Forelimb muscle (tissue), 1 donor: ENCODE measurements around the gene LCE1C. TPM values are rescaled to one million over a fixed set of nuclear protein-coding genes. Genes with fewer than 3 reads are reported as not detected.

Experiments used
- DNase-seq: peaks from one replicate; pipeline ENCODE4 v3.0.0-alpha.2; 2013; ENCODE audit warnings: low read depth
- polyA plus RNA-seq: library from polyadenylated mRNA; unstranded; fragments of 120-200 nt; gene quantifications from one replicate; pipeline ENCODE4 v1.2.1, GENCODE V29; 2013; ENCODE audit not compliant: insufficient read length

LCE1C gene
- polyA plus RNA-seq, 1 donor, result not detected

GRCh38 chr1:152759453-152760173 is 46.8 kb downstream of the LCE1C start:
- no peak for DNase-seq

- no peak for DNase-seq
These were observed 47.8 kb downstream of the LCE1C start for GRCh38 chr1:152758636-152759035.

- no peak for DNase-seq
These were observed 48.7 kb downstream of the LCE1C start, which contains the start of gene KPRP for GRCh38 chr1:152757747-152758146. KPRP (plus strand) TSS chr1:152758025; CDS start chr1:152759589, 1,564 bp downstream.

GRCh38 chr1:152756872-152757271 is 49.6 kb downstream of the LCE1C start:
- no peak for DNase-seq

Other genes starting within 250 kb of the LCE1C start
- not detected for gene LCE3E, start 239.9 kb downstream of the LCE1C start, polyA plus RNA-seq
- gene LCE3D, start 226.1 kb downstream of the LCE1C start, polyA plus RNA-seq, result not detected
- not detected for gene LCE3C, start 206.4 kb downstream of the LCE1C start, polyA plus RNA-seq
- not detected for gene LCE3B, start 192.8 kb downstream of the LCE1C start, polyA plus RNA-seq
- gene LCE3A, start 183.5 kb downstream of the LCE1C start, polyA plus RNA-seq, result not detected
- not detected for gene LCE2D, start 143.3 kb downstream of the LCE1C start, polyA plus RNA-seq
- gene LCE2C, start 131.4 kb downstream of the LCE1C start, polyA plus RNA-seq, result not detected
- gene LCE2B, start 120.5 kb downstream of the LCE1C start, polyA plus RNA-seq, result not detected
- gene LCE2A, start 108.3 kb downstream of the LCE1C start, polyA plus RNA-seq, result not detected
- gene LCE4A, start 98.5 kb downstream of the LCE1C start, polyA plus RNA-seq, result not detected
- not detected for gene KPRP, start 48.6 kb downstream of the LCE1C start, polyA plus RNA-seq
- gene LCE1F, start 31.5 kb downstream of the LCE1C start, polyA plus RNA-seq, result not detected
- not detected for gene LCE1E, start 20.4 kb downstream of the LCE1C start, polyA plus RNA-seq
- gene LCE1D, start 9.9 kb downstream of the LCE1C start, polyA plus RNA-seq, result not detected
- gene LCE1B, start 5.3 kb upstream of the LCE1C start, polyA plus RNA-seq, result not detected
- gene LCE1A, start 20.8 kb upstream of the LCE1C start, polyA plus RNA-seq, result not detected
- not detected for gene LCE6A, start 36.2 kb upstream of the LCE1C start, polyA plus RNA-seq
- not detected for gene LCE7A, start 53.3 kb upstream of the LCE1C start, polyA plus RNA-seq
- gene SMCP, start 71.7 kb upstream of the LCE1C start, polyA plus RNA-seq, result not detected
- gene IVL, start 101.9 kb upstream of the LCE1C start, polyA plus RNA-seq, result not detected
- gene SPRR5, start 140.6 kb upstream of the LCE1C start, polyA plus RNA-seq, result not detected
- gene SPRR4, start 164.0 kb upstream of the LCE1C start, polyA plus RNA-seq, result not detected
- gene SPRR1A, start 177.4 kb upstream of the LCE1C start, polyA plus RNA-seq, result not detected
- not detected for gene SPRR3, start 195.1 kb upstream of the LCE1C start, polyA plus RNA-seq
- not detected for gene SPRR1B, start 224.6 kb upstream of the LCE1C start, polyA plus RNA-seq
- gene SPRR2D, start 234.5 kb upstream of the LCE1C start, polyA plus RNA-seq, result not detected